HepG2 (cell line): ENCODE data around the gene ZNF169. TPM values are rescaled to one million over a fixed set of nuclear protein-coding genes. Genes with fewer than 3 reads are reported as not detected.

Source experiments
- ATAC-seq: fragments of 200-7000 bp; cut with Tn5 transposase; 3 replicates; pipeline ENCODE4 v1.9.1; 2020; ENCODE audit warnings: mild to moderate bottlenecking, moderate library complexity
- BruUV-seq: library from RNA; stranded (reverse); fragments of 400-500 nt; replicated peaks from 2 replicates; lab custom pipeline; 2021; lab: Mats Ljungman, UMichigan
- CTCF ChIA-PET: fragments of 300-600 bp; formaldehyde crosslinking; extraction: SDS; loops from one replicate; lab custom pipeline; 2021; ENCODE audit warnings: low total read pairs, inconsistent platforms, low intra/inter-chr PET ratio; lab: Yijun Ruan, JAX
- POLR2A ChIA-PET: fragments of 350-600 bp; sonication (Branson Sonifier 250); formaldehyde crosslinking; loops from one replicate; lab custom pipeline; 2020; ENCODE audit warnings: antibody characterized with exemption, inconsistent platforms; lab: Yijun Ruan, JAX
- DNase-seq: peaks from one replicate; pipeline ENCODE4 v3.0.0-alpha.2; 2015; ENCODE audit warnings: low spot score
- FAIRE-seq: peaks from 3 replicates; lab custom pipeline; 2011; peaks lifted over from hg19 to GRCh38; lab: Jason Lieb, UNC
- H2AFZ ChIP-seq: one replicate; pipeline ENCODE4 v1.6.1; 2011; ENCODE audit warnings: low read length, inconsistent platforms
- H3K27ac ChIP-seq: fragments of 300-600 bp; 3 replicates; pipeline ENCODE4 v1.8.0; 2011; ENCODE audit warnings: mixed run types, mild to moderate bottlenecking, mixed read lengths, low read length, inconsistent platforms; ENCODE audit not compliant: insufficient read depth; ENCODE audit errors: extremely low read length
- H3K27me3 ChIP-seq, 2 experiments: fragments of 200-600 bp in 1 of 2; 2 replicates in 1 of 2; 3 replicates in 1 of 2; pipeline versions ENCODE4 v1.6.0 to v1.8.0; 2011; ENCODE audit warnings: low read length in 2 of 2, mild to moderate bottlenecking in 2 of 2, moderate library complexity in 2 of 2, inconsistent platforms in 1 of 2; ENCODE audit not compliant: insufficient read depth in 2 of 2, control insufficient read depth in 1 of 2
- H3K36me3 ChIP-seq, 2 experiments: fragments of 200-600 bp in 1 of 2; replicated peaks in 1 of 2; 2 replicates in 1 of 2; 3 replicates in 1 of 2; pipeline versions ENCODE4 v1.5.1 to v1.8.0; 2011; ENCODE audit warnings: low read length in 2 of 2, inconsistent platforms in 1 of 2; ENCODE audit not compliant: insufficient read depth in 2 of 2, control insufficient read depth in 1 of 2
- H3K4me1 ChIP-seq: 2 replicates; pipeline ENCODE4 v1.5.1; 2012; ENCODE audit warnings: low read length, inconsistent platforms; ENCODE audit not compliant: insufficient read depth
- H3K4me2 ChIP-seq: 2 replicates; pipeline ENCODE4 v1.6.0; 2011; ENCODE audit warnings: low read depth, low read length, inconsistent platforms
- H3K4me3 ChIP-seq, 3 experiments: fragments of 200-600 bp in 1 of 3; sonication (generic), shearing (Covaris generic) in 1 of 3; replicated peaks in 1 of 3; 2 replicates each; pipeline ENCODE4 v1.5.1; 2011 to 2016; ENCODE audit warnings: low read length in 3 of 3, inconsistent platforms in 2 of 3, low read depth in 2 of 3, mild to moderate bottlenecking in 2 of 3, control low read depth in 1 of 3, mixed read lengths in 1 of 3; ENCODE audit not compliant: insufficient read depth in 1 of 3
- H3K79me2 ChIP-seq: one replicate; pipeline ENCODE4 v1.6.1; 2011; ENCODE audit warnings: low read length, inconsistent platforms; ENCODE audit not compliant: insufficient read depth
- H3K9ac ChIP-seq: 2 replicates; pipeline ENCODE4 v1.6.0; 2011; ENCODE audit warnings: mild to moderate bottlenecking, low read depth, low read length, inconsistent platforms; ENCODE audit not compliant: insufficient read depth
- H3K9me3 ChIP-seq: 2 replicates; pipeline ENCODE4 v1.5.1; 2012; ENCODE audit warnings: mild to moderate bottlenecking, low read length
- H4K20me1 ChIP-seq: 2 replicates; pipeline ENCODE4 v1.6.0; 2011; ENCODE audit warnings: inconsistent platforms, mild to moderate bottlenecking, low read length, moderate library complexity; ENCODE audit not compliant: insufficient read depth
- CC2D1A ChIP-seq: sonication (generic); formaldehyde crosslinking; IDR thresholded peaks from 2 replicates; pipeline ENCODE4 v1.8.1; 2023; ENCODE audit warnings: mild to moderate bottlenecking, missing genetic modification reagents
- GLMP ChIP-seq: sonication (generic); formaldehyde crosslinking; IDR thresholded peaks from 2 replicates; pipeline ENCODE4 v1.9.0; 2021; ENCODE audit warnings: missing genetic modification reagents, mild to moderate bottlenecking, borderline replicate concordance
- MAFK ChIP-seq, 2 experiments: IDR thresholded peaks in 1 of 2; conservative IDR thresholded peaks in 1 of 2; 2 replicates each; pipeline ENCODE4 v1.6.1; 2011; ENCODE audit warnings: improper control_type of control experiment in 2 of 2, low read length in 2 of 2
- NFYC ChIP-seq: IDR thresholded peaks from 2 replicates; pipeline ENCODE4 v1.6.1; 2016; ENCODE audit warnings: missing genetic modification reagents, missing compliant biosample characterization
- TCF12 ChIP-seq, 2 experiments: fragments of 450-650 bp in 1 of 2; sonication (generic) in 1 of 2; formaldehyde crosslinking in 1 of 2; IDR thresholded peaks; 2 replicates each; pipeline versions ENCODE4 v1.6.1 to v1.8.0; 2017 to 2022; ENCODE audit warnings: antibody characterized with exemption in 1 of 2, mild to moderate bottlenecking in 1 of 2, missing genetic modification reagents in 1 of 2, moderate library complexity in 1 of 2
- TOE1 ChIP-seq: sonication (generic); formaldehyde crosslinking; IDR thresholded peaks from 2 replicates; pipeline ENCODE4 v1.4.0; 2020; ENCODE audit warnings: mild to moderate bottlenecking, missing genetic modification reagents
- ZMYM3 ChIP-seq: sonication (generic); formaldehyde crosslinking; IDR thresholded peaks from 2 replicates; pipeline ENCODE4 v1.5.1; 2020; ENCODE audit warnings: mild to moderate bottlenecking, missing genetic modification reagents
- ZNF121 ChIP-seq: sonication (generic); formaldehyde crosslinking; IDR thresholded peaks from 2 replicates; pipeline ENCODE4 v1.5.0; 2020; ENCODE audit warnings: mild to moderate bottlenecking, missing genetic modification reagents
- ZNF138 ChIP-seq: sonication (generic); formaldehyde crosslinking; IDR thresholded peaks from 2 replicates; pipeline ENCODE4 v1.5.0; 2020; ENCODE audit warnings: mild to moderate bottlenecking, low read depth, missing genetic modification reagents
- ZNF317 ChIP-seq: sonication (generic); formaldehyde crosslinking; IDR thresholded peaks from 2 replicates; pipeline ENCODE4 v1.5.0; 2020; ENCODE audit warnings: mild to moderate bottlenecking, missing genetic modification reagents
- ZNF547 ChIP-seq: sonication (generic); formaldehyde crosslinking; IDR thresholded peaks from 2 replicates; pipeline ENCODE4 v1.5.1; 2020; ENCODE audit warnings: mild to moderate bottlenecking, missing genetic modification reagents
- WGBS: methylation state at CpG from one replicate; pipeline ENCODE4 v1.1.6; 2017; ENCODE audit warnings: low lambda C conversion rate; 5-methylcytosine and 5-hydroxymethylcytosine counted together
- in situ Hi-C: cut with HindIII; loops from 2 replicates; pipeline ENCODE4 v1.10.0; 2017; ENCODE audit warnings: low pct_unique_long_range_greater_than_20kb; ENCODE audit not compliant: extremely low pct_ligation_motif_present
- intact Hi-C: fragments of 100-400 bp; cut with micrococcal nuclease; formaldehyde crosslinking; loops from one replicate; pipeline ENCODE4 v1.10.0; 2022; ENCODE audit not compliant: unreplicated experiment
- polyA plus RNA-seq, 8 experiments: library from polyadenylated mRNA; depleted of rRNA in 3 of 8; stranded (reverse) in 7 of 8; unstranded in 1 of 8; fragments of >200 nt; fragmentation: Illumina TruSeq in 4 of 8; extraction: Trizol in 4 of 8; gene quantifications; 2 replicates each; pipeline versions ENCODE4 v1.2.1 to v1.2.3, GENCODE V29; 2011 to 2016; ENCODE audit warnings: low read depth in 4 of 8, missing spikeins in 1 of 8, mixed read lengths in 1 of 8; ENCODE audit not compliant: insufficient read depth in 1 of 8
- total RNA-seq, 5 experiments: library from RNA; depleted of rRNA; stranded (reverse); fragments of >200 nt; fragmentation: Illumina TruSeq; extraction: Trizol; gene quantifications; 2 replicates each; pipeline ENCODE4 v1.2.3, GENCODE V29; 2016; ENCODE audit warnings: low read depth in 1 of 5
- TF ChIP-seq, protein P1 (sequence below): sonication (generic); formaldehyde crosslinking; IDR thresholded peaks from 2 replicates; pipeline ENCODE4 v1.4.0; 2020; ENCODE audit warnings: missing genetic modification reagents

Gene ZNF169
- total and polyA plus RNA-seq, 2 of the 13 experiments (the other 11 are each of a cell fraction or from before 2014, with no cell fraction given), result 2.1 to 6.3 TPM

DNA sequence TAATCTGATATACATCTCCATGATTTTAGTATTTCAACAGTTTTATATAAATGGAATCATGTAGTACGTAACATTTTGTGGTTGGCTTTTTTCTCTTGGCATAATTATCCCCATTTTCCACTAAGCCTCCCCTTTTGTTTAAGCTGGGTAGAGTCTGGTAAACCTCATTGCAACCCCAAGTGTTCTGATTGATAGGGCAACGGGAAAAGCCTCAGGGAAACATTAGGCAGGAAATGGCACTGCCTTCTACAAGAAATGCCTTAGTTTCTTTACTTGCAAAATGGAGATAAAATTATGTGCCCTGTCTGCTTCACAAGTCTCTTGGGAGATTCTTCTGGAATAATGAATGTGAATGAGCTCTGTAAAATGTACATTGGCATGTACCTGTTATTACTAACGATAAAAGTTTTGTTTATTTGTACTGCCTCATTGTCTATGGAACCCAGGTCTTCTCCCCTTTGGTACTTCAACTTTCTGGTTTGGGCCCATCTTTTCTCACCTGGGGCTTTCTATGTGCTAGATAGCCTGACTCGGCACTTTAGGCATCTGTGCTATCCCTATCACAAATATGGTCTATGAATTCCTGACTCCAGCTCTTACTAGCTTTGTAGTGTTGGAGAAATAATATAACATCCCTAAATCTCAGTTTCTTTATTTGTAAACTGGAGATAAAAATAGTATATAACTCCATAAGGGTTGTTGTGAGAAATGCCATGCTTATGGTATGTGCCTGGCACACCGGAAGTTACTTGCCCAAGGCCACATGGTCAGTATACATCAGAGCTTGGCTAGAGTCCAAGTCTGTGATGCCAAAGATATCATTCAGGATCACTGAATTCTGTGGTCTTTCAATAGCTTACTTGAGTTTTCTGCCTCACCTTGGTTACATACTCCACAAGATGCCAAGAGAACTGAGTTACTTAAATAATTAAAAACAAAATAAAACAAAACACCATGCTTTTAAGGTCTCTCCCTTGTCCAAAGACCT, 48.2 kb upstream of the ZNF169 start:
- no TSS peak for BruUV-seq
- Histone ChIP-seq H3K79me2 (no peaks in the 10 kb centered on the region), H2AFZ (no peak overlapping the region), H3K36me3 (no peaks in the 10 kb centered on the region), H4K20me1 (no peaks in the 10 kb centered on the region), H3K9me3 (no peaks in the 10 kb centered on the region), H3K4me3 (no peak overlapping the region), H3K27ac (no peak overlapping the region), H3K9ac (no peak overlapping the region), H3K4me2 (no peak overlapping the region), H3K27me3 (peaks cover 0 to 10% of the 10 kb centered on the region in 2 experiments; a peak in 2 of 5 replicates), H3K4me1 (0 out of 2 replicates have a peak, but pooled peaks cover 4% of the 10 kb centered on the region)
- ATAC-seq (no peak), FAIRE-seq (no peak), DNase-seq (no peak)
- TF ChIP-seq ZNF547 (CRISPR knock-in tag) (no peak), ZNF121 (CRISPR knock-in tag) (no peak), ZNF317 (CRISPR knock-in tag) (no peak), MAFK (conservative IDR thresholded peaks at IDR 0.05 in 1 of 2, IDR thresholded peaks at IDR 0.05 in 1 of 2; ENCODE audit: low read length in 2 of 2) (peak; percentile 5 to 51; a peak in 2 of 4 replicates), CC2D1A (CRISPR knock-in tag) (no peak)
- in situ Hi-C loops, result loop anchor here (5.0 kb wide), 2 partner anchors 144 to 199 kb away; no protein-coding TSS in a partner anchor
- ChIA-PET CTCF (interaction anchor here (4.1 kb wide), 1 partner anchor 145 kb away, joined by 63 read pairs; no protein-coding TSS in a partner anchor), POLR2A (no interaction called here)
- intact Hi-C loops, result no loop called here
- 53% methylated on average over 5 of the region's 5 CpGs for WGBS

DNA sequence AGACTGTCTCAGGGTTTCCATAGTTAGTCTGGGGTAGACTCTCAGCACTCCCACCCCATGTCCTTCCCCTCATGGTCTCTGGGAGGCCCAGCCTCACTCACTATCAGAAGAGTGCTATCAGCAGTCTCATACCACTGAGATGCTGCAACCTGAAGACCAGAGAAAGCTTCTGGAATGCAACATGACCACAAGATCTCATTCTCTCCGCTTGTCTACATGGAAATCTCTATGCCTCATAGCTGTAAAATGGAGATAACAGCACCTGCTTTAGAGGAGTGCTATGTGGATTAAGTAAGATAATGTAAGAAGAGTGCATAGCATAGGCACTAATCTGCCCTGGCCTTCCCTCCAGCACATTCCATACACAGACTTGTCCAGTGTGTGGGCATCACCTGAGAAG, 47.0 kb upstream of the ZNF169 start:
- no peak for ATAC-seq
- ChIA-PET POLR2A (no interaction called here), CTCF (interaction anchor here (4.1 kb wide), 1 partner anchor 146 kb away, joined by 63 read pairs; no protein-coding TSS in a partner anchor)
- Histone ChIP-seq H4K20me1 (no peaks in the 10 kb centered on the region), H2AFZ (no peak overlapping the region), H3K4me1 (0 out of 2 replicates have a peak, but pooled peaks cover 4% of the 10 kb centered on the region), H3K4me2 (no peak overlapping the region), H3K4me3 (no peak overlapping the region), H3K27ac (no peak overlapping the region), H3K9ac (no peak overlapping the region), H3K79me2 (no peaks in the 10 kb centered on the region), H3K9me3 (no peaks in the 10 kb centered on the region), H3K36me3 (no peaks in the 10 kb centered on the region), H3K27me3 (peaks cover 0 to 10% of the 10 kb centered on the region in 2 experiments; a peak in 2 of 5 replicates)
- WGBS, result 36% methylated on average over 1 of the region's 1 CpG
- no TSS peak for BruUV-seq
- no peak for FAIRE-seq
- intact Hi-C loops (no loop called here), in situ Hi-C loops (loop anchor here (5.0 kb wide), 2 partner anchors 145 to 200 kb away; no protein-coding TSS in a partner anchor)
- DNase-seq, result no peak
- TF ChIP-seq GLMP (CRISPR knock-in tag) (no peak), ZMYM3 (CRISPR knock-in tag) (no peak), NFYC (no peak), TOE1 (CRISPR knock-in tag) (no peak), TCF12 (IDR thresholded peaks at IDR 0.05) (no peak), TCF12 (CRISPR knock-in tag; IDR thresholded peaks at IDR 0.05) (no peak), ZNF138 (CRISPR knock-in tag) (no peak)
- TF ChIP-seq, protein P1, sequence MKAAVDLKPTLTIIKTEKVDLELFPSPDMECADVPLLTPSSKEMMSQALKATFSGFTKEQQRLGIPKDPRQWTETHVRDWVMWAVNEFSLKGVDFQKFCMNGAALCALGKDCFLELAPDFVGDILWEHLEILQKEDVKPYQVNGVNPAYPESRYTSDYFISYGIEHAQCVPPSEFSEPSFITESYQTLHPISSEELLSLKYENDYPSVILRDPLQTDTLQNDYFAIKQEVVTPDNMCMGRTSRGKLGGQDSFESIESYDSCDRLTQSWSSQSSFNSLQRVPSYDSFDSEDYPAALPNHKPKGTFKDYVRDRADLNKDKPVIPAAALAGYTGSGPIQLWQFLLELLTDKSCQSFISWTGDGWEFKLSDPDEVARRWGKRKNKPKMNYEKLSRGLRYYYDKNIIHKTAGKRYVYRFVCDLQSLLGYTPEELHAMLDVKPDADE, result no peak
